GM12878 (cell line): ENCODE results near the gene DCST1. TPM values are rescaled to one million over a fixed set of nuclear protein-coding genes. Genes with fewer than 3 reads are reported as not detected.

Source experiments
- ATAC-seq: fragments of 200-7000 bp; cut with Tn5 transposase; 3 replicates; pipeline ENCODE4 v1.9.1; 2020; ENCODE audit warnings: mild to moderate bottlenecking, moderate library complexity
- BruUV-seq: library from RNA; stranded (reverse); fragments of 400-500 nt; replicated peaks from 2 replicates; lab custom pipeline; 2021; lab: Mats Ljungman, UMichigan
- CTCF ChIA-PET: fragments of 300-600 bp; sonication (Branson Sonifier 250); formaldehyde crosslinking; extraction: SDS; loops from one replicate; lab custom pipeline; 2021; ENCODE audit warnings: inconsistent platforms; lab: Yijun Ruan, JAX
- POLR2A ChIA-PET: fragments of 350-600 bp; formaldehyde crosslinking; extraction: SDS; loops from one replicate; lab custom pipeline; 2021; ENCODE audit warnings: inconsistent platforms; lab: Charles Lee
- RAD21 ChIA-PET: fragments of 300-600 bp; sonication (Branson Sonifier 250); formaldehyde crosslinking; loops from one replicate; lab custom pipeline; 2023; ENCODE audit warnings: antibody characterized with exemption; ENCODE audit not compliant: unreplicated experiment; lab: Charles Lee
- SMC1A ChIA-PET: fragments of 300-600 bp; sonication (Branson Sonifier 250); formaldehyde crosslinking; loops from one replicate; lab custom pipeline; 2023; ENCODE audit not compliant: unreplicated experiment, uncharacterized antibody; lab: Charles Lee
- DNase-seq: peaks from one replicate; pipeline ENCODE4 v3.0.0-alpha.2; 2011; ENCODE audit warnings: low read depth, low spot score
- FAIRE-seq: peaks from 3 replicates; lab custom pipeline; 2011; peaks lifted over from hg19 to GRCh38; lab: Jason Lieb, UNC
- H2AFZ ChIP-seq: 2 replicates; pipeline ENCODE4 v1.6.0; 2011; ENCODE audit warnings: low read depth, low read length, control low read depth; ENCODE audit not compliant: control insufficient read depth
- H3K27ac ChIP-seq: 2 replicates; pipeline ENCODE4 v1.5.1; 2011; ENCODE audit warnings: control low read depth; ENCODE audit not compliant: control insufficient read depth, insufficient read depth
- H3K27me3 ChIP-seq, 2 experiments: replicated peaks in 1 of 2; 2 replicates each; pipeline versions ENCODE4 v1.6.0 to v1.6.1; 2011; ENCODE audit warnings: low read length in 1 of 2; ENCODE audit not compliant: control insufficient read depth in 2 of 2, insufficient read depth in 2 of 2
- H3K36me3 ChIP-seq, 2 experiments: 2 replicates each; pipeline ENCODE4 v1.5.1; 2011; ENCODE audit warnings: low read length in 1 of 2; ENCODE audit not compliant: control insufficient read depth in 2 of 2, insufficient read depth in 2 of 2
- H3K4me1 ChIP-seq: 2 replicates; pipeline ENCODE4 v1.6.1; 2011; ENCODE audit warnings: mild to moderate bottlenecking, low read length, moderate library complexity, mixed read lengths; ENCODE audit not compliant: control insufficient read depth, insufficient read depth
- H3K4me2 ChIP-seq: 2 replicates; pipeline ENCODE4 v1.6.0; 2011; ENCODE audit warnings: control low read depth; ENCODE audit not compliant: control insufficient read depth, insufficient read depth
- H3K4me3 ChIP-seq: fragments of 200-600 bp; sonication (generic); 2 replicates; pipeline ENCODE4 v1.5.1; 2016
- H3K79me2 ChIP-seq: 2 replicates; pipeline ENCODE4 v1.6.0; 2011; ENCODE audit warnings: low read length; ENCODE audit not compliant: control insufficient read depth, insufficient read depth
- H3K9ac ChIP-seq: 2 replicates; pipeline ENCODE4 v1.8.0; 2011; ENCODE audit warnings: low read length, control low read depth, mixed read lengths; ENCODE audit not compliant: control insufficient read depth, insufficient read depth
- H3K9me3 ChIP-seq: replicated peaks from 3 replicates; pipeline ENCODE4 v1.5.1; 2011; ENCODE audit warnings: mild to moderate bottlenecking, low read length; ENCODE audit not compliant: control insufficient read depth, insufficient read depth
- H4K20me1 ChIP-seq: 2 replicates; pipeline ENCODE4 v1.6.0; 2011; ENCODE audit not compliant: control insufficient read depth, insufficient read depth
- CEBPZ ChIP-seq: fragments of 150-350 bp; IDR thresholded peaks from 2 replicates; pipeline ENCODE4 v1.6.1; 2016; ENCODE audit warnings: low read depth, low read length
- HDAC6 ChIP-seq: fragments of 200-600 bp; sonication (generic); IDR thresholded peaks from one replicate; pipeline ENCODE4 v1.8.0; 2017; ENCODE audit warnings: antibody characterized with exemption; ENCODE audit not compliant: unreplicated experiment
- TCF12 ChIP-seq: IDR thresholded peaks from 2 replicates; pipeline ENCODE4 v1.6.1; 2011; ENCODE audit warnings: low read depth, mild to moderate bottlenecking, low read length
- WGBS: methylation state at CpG from one replicate; pipeline ENCODE4 v1.1.6; 2016; ENCODE audit warnings: low lambda C conversion rate; ENCODE audit not compliant: insufficient replicate concordance, insufficient coverage; ENCODE audit errors: missing lambda C conversion rate; 5-methylcytosine and 5-hydroxymethylcytosine counted together
- in situ Hi-C: fragments of 300-500 bp; cut with MboI; formaldehyde crosslinking; loops from 9 replicates; pipeline ENCODE4 v1.14.3; 2018; ENCODE audit warnings: mixed read lengths
- intact Hi-C: fragments of 100-400 bp; cut with micrococcal nuclease; formaldehyde crosslinking; loops from one replicate; pipeline ENCODE4 v1.14.2; 2022; ENCODE audit not compliant: unreplicated experiment
- polyA plus RNA-seq, 11 experiments: library from polyadenylated mRNA; depleted of rRNA in 4 of 11; unstranded in 6 of 11; stranded (reverse) in 5 of 11; fragments of >200 nt; fragmentation: Nextera tagmentation in 4 of 11; fragmentation: Illumina TruSeq in 1 of 11; extraction: Ambion mirVana in 4 of 11; extraction: Trizol in 1 of 11; gene quantifications; 1 replicate in 1 of 11; 2 replicates in 10 of 11; pipeline versions ENCODE4 v1.2.1 to v1.2.3, GENCODE V29; 2011 to 2016; ENCODE audit warnings: inconsistent platforms in 2 of 11, missing spikeins in 2 of 11, low read depth in 1 of 11
- total RNA-seq, 4 experiments: library from RNA; depleted of rRNA in 3 of 4; stranded (reverse); fragments of >200 nt in 3 of 4; fragmentation: Illumina TruSeq in 1 of 4; extraction: Trizol in 1 of 4; gene quantifications; 2 replicates each; pipeline versions ENCODE4 v1.2.1 to v1.2.3, GENCODE V29; 2013 to 2021
- TF ChIP-seq, protein P1 (sequence below): fragments of 450-650 bp; IDR thresholded peaks from 2 replicates; pipeline ENCODE4 v1.6.1; 2017; ENCODE audit warnings: antibody characterized with exemption, mild to moderate bottlenecking, moderate library complexity
- TF ChIP-seq, protein P2 (sequence below): IDR thresholded peaks from 2 replicates; pipeline ENCODE4 v1.6.1; 2012; ENCODE audit warnings: improper control_type of control experiment, low read depth, low read length; ENCODE audit not compliant: insufficient replicate concordance

Gene DCST1
- total and polyA plus RNA-seq, 10 of the 15 experiments (the other 5 are each of a cell fraction or from before 2014, with no cell fraction given): not detected

GRCh38 chr1:155077758-155078445 is 44.3 kb downstream of the DCST1 start:
- DNase-seq: no peak
- 42% methylated on average over 4 of the region's 4 CpGs for WGBS
- Histone ChIP-seq H4K20me1 (no peaks in the 10 kb centered on the region), H3K36me3 (no peaks in the 10 kb centered on the region), H3K4me3 (no peak overlapping the region), H3K27me3 (peaks cover 17 to 20% of the 10 kb centered on the region in 2 experiments), H3K27ac (no peak overlapping the region), H3K4me2 (no peak overlapping the region), H2AFZ (no peak overlapping the region), H3K79me2 (no peaks in the 10 kb centered on the region), H3K4me1 (peaks cover 25% of the 10 kb centered on the region), H3K9ac (no peak overlapping the region), H3K9me3 (no peaks in the 10 kb centered on the region)
- RAD21 ChIA-PET: interaction anchor here (1.0 to 1.6 kb wide), 3 partner anchors 14 to 531 kb away, joined by 3 to 7 read pairs (median 3); partner anchors contain the start of gene EFNA4
- ATAC-seq: no peak
- no TSS peak for BruUV-seq
- CTCF ChIA-PET: interaction anchor here (1.1 to 4.4 kb wide), 3 partner anchors 10 to 33 kb away, joined by 4 to 27 read pairs (median 5); partner anchors contain the start of gene EFNA4
- SMC1A ChIA-PET: interaction anchor here (0.6 to 1.7 kb wide), 2 partner anchors 13 to 37 kb away, joined by 3 to 5 read pairs; no protein-coding TSS in a partner anchor
- in situ Hi-C loops: no loop called here
- TF ChIP-seq, protein P1, sequence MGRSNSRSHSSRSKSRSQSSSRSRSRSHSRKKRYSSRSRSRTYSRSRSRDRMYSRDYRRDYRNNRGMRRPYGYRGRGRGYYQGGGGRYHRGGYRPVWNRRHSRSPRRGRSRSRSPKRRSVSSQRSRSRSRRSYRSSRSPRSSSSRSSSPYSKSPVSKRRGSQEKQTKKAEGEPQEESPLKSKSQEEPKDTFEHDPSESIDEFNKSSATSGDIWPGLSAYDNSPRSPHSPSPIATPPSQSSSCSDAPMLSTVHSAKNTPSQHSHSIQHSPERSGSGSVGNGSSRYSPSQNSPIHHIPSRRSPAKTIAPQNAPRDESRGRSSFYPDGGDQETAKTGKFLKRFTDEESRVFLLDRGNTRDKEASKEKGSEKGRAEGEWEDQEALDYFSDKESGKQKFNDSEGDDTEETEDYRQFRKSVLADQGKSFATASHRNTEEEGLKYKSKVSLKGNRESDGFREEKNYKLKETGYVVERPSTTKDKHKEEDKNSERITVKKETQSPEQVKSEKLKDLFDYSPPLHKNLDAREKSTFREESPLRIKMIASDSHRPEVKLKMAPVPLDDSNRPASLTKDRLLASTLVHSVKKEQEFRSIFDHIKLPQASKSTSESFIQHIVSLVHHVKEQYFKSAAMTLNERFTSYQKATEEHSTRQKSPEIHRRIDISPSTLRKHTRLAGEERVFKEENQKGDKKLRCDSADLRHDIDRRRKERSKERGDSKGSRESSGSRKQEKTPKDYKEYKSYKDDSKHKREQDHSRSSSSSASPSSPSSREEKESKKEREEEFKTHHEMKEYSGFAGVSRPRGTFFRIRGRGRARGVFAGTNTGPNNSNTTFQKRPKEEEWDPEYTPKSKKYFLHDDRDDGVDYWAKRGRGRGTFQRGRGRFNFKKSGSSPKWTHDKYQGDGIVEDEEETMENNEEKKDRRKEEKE: no peak
- no peak for TF ChIP-seq TCF12
- no peak for TF ChIP-seq CEBPZ
- no peak for TF ChIP-seq HDAC6
- TF ChIP-seq, protein P2, sequence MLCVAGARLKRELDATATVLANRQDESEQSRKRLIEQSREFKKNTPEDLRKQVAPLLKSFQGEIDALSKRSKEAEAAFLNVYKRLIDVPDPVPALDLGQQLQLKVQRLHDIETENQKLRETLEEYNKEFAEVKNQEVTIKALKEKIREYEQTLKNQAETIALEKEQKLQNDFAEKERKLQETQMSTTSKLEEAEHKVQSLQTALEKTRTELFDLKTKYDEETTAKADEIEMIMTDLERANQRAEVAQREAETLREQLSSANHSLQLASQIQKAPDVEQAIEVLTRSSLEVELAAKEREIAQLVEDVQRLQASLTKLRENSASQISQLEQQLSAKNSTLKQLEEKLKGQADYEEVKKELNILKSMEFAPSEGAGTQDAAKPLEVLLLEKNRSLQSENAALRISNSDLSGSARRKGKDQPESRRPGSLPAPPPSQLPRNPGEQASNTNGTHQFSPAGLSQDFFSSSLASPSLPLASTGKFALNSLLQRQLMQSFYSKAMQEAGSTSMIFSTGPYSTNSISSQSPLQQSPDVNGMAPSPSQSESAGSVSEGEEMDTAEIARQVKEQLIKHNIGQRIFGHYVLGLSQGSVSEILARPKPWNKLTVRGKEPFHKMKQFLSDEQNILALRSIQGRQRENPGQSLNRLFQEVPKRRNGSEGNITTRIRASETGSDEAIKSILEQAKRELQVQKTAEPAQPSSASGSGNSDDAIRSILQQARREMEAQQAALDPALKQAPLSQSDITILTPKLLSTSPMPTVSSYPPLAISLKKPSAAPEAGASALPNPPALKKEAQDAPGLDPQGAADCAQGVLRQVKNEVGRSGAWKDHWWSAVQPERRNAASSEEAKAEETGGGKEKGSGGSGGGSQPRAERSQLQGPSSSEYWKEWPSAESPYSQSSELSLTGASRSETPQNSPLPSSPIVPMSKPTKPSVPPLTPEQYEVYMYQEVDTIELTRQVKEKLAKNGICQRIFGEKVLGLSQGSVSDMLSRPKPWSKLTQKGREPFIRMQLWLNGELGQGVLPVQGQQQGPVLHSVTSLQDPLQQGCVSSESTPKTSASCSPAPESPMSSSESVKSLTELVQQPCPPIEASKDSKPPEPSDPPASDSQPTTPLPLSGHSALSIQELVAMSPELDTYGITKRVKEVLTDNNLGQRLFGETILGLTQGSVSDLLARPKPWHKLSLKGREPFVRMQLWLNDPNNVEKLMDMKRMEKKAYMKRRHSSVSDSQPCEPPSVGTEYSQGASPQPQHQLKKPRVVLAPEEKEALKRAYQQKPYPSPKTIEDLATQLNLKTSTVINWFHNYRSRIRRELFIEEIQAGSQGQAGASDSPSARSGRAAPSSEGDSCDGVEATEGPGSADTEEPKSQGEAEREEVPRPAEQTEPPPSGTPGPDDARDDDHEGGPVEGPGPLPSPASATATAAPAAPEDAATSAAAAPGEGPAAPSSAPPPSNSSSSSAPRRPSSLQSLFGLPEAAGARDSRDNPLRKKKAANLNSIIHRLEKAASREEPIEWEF: no peak
- intact Hi-C loops: no loop called here
- FAIRE-seq: peak; percentile 83
- POLR2A ChIA-PET: no interaction called here
